A549 (cell line): Measurements from ENCODE around the gene KCTD3. TPM values are rescaled to one million over a fixed set of nuclear protein-coding genes. Genes with fewer than 3 reads are reported as not detected.

ENCODE experiments used
- ATAC-seq, 2 experiments: fragments of 200-7000 bp in 1 of 2; fragments of >200 bp in 1 of 2; cut with Nextera tagmentation in 1 of 2; cut with Tn5 transposase in 1 of 2; 3 replicates each; pipeline versions ENCODE4 v1.8.0 to v1.9.1; 2018 to 2020; ENCODE audit warnings: mild to moderate bottlenecking in 1 of 2, moderate library complexity in 1 of 2
- CTCF ChIA-PET: fragments of 300-600 bp; sonication (Branson Sonifier 250); formaldehyde crosslinking; extraction: SDS; loops from one replicate; lab custom pipeline; 2021; ENCODE audit warnings: antibody characterized with exemption, inconsistent platforms; lab: Yijun Ruan, JAX
- POLR2A ChIA-PET: fragments of 350-600 bp; formaldehyde crosslinking; extraction: SDS; loops from one replicate; lab custom pipeline; 2021; ENCODE audit warnings: antibody characterized with exemption, inconsistent platforms; lab: Yijun Ruan, JAX
- DNase-seq, 2 experiments: peaks; one replicate each; pipeline versions ENCODE4 v3.0.0 to v3.0.0-alpha.2; 2011 to 2016; ENCODE audit warnings: low read depth in 1 of 2, low spot score in 1 of 2
- FAIRE-seq: peaks from 2 replicates; lab custom pipeline; 2011; peaks lifted over from hg19 to GRCh38; lab: Jason Lieb, UNC
- H3K27ac ChIP-seq, 2 experiments: fragments of >200 bp; sonication (Bioruptor Twin); formaldehyde crosslinking; 3 replicates each; pipeline ENCODE4 v1.5.1; 2016 to 2017
- H3K4me1 ChIP-seq: fragments of >200 bp; sonication (Bioruptor Twin); formaldehyde crosslinking; 3 replicates; pipeline ENCODE4 v1.6.1; 2016
- H3K4me2 ChIP-seq: fragments of >200 bp; sonication (Bioruptor Twin); formaldehyde crosslinking; 3 replicates; pipeline ENCODE4 v1.6.1; 2016
- H3K4me3 ChIP-seq: fragments of >200 bp; sonication (Bioruptor Twin); formaldehyde crosslinking; 3 replicates; pipeline ENCODE4 v1.5.1; 2016
- H3K9me3 ChIP-seq: fragments of >200 bp; sonication (Bioruptor Twin); formaldehyde crosslinking; 3 replicates; pipeline ENCODE4 v1.6.1; 2016
- BHLHE40 ChIP-seq: IDR thresholded peaks from 2 replicates; pipeline ENCODE4 v1.6.1; 2012; ENCODE audit warnings: low read depth, low read length, inconsistent platforms
- CEBPB ChIP-seq, 2 experiments: fragments of >200 bp in 1 of 2; sonication (Bioruptor Twin) in 1 of 2; formaldehyde crosslinking in 1 of 2; IDR thresholded peaks; 2 replicates each; pipeline ENCODE4 v1.6.1; 2012 to 2016
- CHD4 ChIP-seq: fragments of 200-600 bp; sonication (generic); IDR thresholded peaks from 2 replicates; pipeline ENCODE4 v1.6.1; 2016; ENCODE audit warnings: antibody characterized with exemption, mild to moderate bottlenecking, borderline replicate concordance
- EHMT2 ChIP-seq: fragments of 200-600 bp; sonication (generic); IDR thresholded peaks from 2 replicates; pipeline ENCODE4 v1.6.1; 2016; ENCODE audit warnings: antibody characterized with exemption, low read depth, mild to moderate bottlenecking, moderate library complexity
- ELK1 ChIP-seq: fragments of 150-350 bp; IDR thresholded peaks from 2 replicates; pipeline ENCODE4 v1.6.1; 2014; ENCODE audit warnings: low read depth, mild to moderate bottlenecking, low read length
- FOSB ChIP-seq: fragments of 250-450 bp; sonication (Bioruptor Pico); IDR thresholded peaks from 2 replicates; pipeline ENCODE4 v1.5.0; 2020; ENCODE audit warnings: mild to moderate bottlenecking, moderate library complexity
- FOXS1 ChIP-seq: fragments of 250-450 bp; sonication (Bioruptor Pico); IDR thresholded peaks from 2 replicates; pipeline ENCODE4 v1.5.0; 2020; ENCODE audit warnings: mild to moderate bottlenecking, moderate library complexity
- HEYL ChIP-seq: fragments of 250-450 bp; sonication (Bioruptor Pico); IDR thresholded peaks from 2 replicates; pipeline ENCODE4 v1.8.0; 2021; ENCODE audit warnings: mild to moderate bottlenecking, moderate library complexity
- HOXA7 ChIP-seq: fragments of 250-450 bp; sonication (Bioruptor Pico); IDR thresholded peaks from 2 replicates; pipeline ENCODE4 v1.5.0; 2020; ENCODE audit warnings: mild to moderate bottlenecking, moderate library complexity
- HOXB13 ChIP-seq: fragments of 250-450 bp; sonication (Bioruptor Pico); IDR thresholded peaks from 2 replicates; pipeline ENCODE4 v1.5.0; 2020; ENCODE audit warnings: low read depth, mild to moderate bottlenecking, moderate library complexity
- MAX ChIP-seq: IDR thresholded peaks from 2 replicates; pipeline ENCODE4 v1.6.1; 2012
- MAZ ChIP-seq: fragments of 150-350 bp; IDR thresholded peaks from 2 replicates; pipeline ENCODE4 v1.6.1; 2014; ENCODE audit warnings: antibody characterized with exemption, low read depth, low read length, borderline replicate concordance
- MYC ChIP-seq: IDR thresholded peaks from 2 replicates; pipeline ENCODE4 v1.6.1; 2012; ENCODE audit warnings: mild to moderate bottlenecking, inconsistent platforms, low read length, improper control_type of control experiment, borderline replicate concordance
- NPAS2 ChIP-seq: fragments of 250-450 bp; sonication (Bioruptor Pico); IDR thresholded peaks from 2 replicates; pipeline ENCODE4 v1.8.0; 2022; ENCODE audit warnings: mild to moderate bottlenecking, moderate library complexity, borderline replicate concordance
- PHF8 ChIP-seq: fragments of 200-600 bp; sonication (generic); IDR thresholded peaks from 2 replicates; pipeline ENCODE4 v1.6.1; 2016; ENCODE audit warnings: low read depth, mild to moderate bottlenecking, antibody characterized with exemption, moderate library complexity, borderline replicate concordance
- POLR2AphosphoS2 ChIP-seq: conservative IDR thresholded peaks from 2 replicates; pipeline ENCODE4 v1.6.1; 2012; ENCODE audit warnings: low read length, improper control_type of control experiment, inconsistent platforms
- RCOR1 ChIP-seq: fragments of 150-350 bp; IDR thresholded peaks from 2 replicates; pipeline ENCODE4 v1.6.1; 2014; ENCODE audit warnings: antibody characterized with exemption, low read length, low read depth
- RNF2 ChIP-seq: fragments of 200-600 bp; sonication (generic); IDR thresholded peaks from 2 replicates; pipeline ENCODE4 v1.6.1; 2016; ENCODE audit warnings: low read depth, mild to moderate bottlenecking, antibody characterized with exemption, moderate library complexity, borderline replicate concordance
- SREBF2 ChIP-seq: fragments of 450-650 bp; IDR thresholded peaks from 2 replicates; pipeline ENCODE4 v1.6.1; 2014; ENCODE audit warnings: mild to moderate bottlenecking, moderate library complexity
- TP53 ChIP-seq: fragments of 250-450 bp; sonication (Bioruptor Pico); IDR thresholded peaks from 2 replicates; pipeline ENCODE4 v1.5.0; 2021; ENCODE audit warnings: mild to moderate bottlenecking, moderate library complexity
- WGBS: methylation state at CpG from one replicate; pipeline ENCODE4 v1.1.6; 2017; ENCODE audit errors: missing lambda C conversion rate; 5-methylcytosine and 5-hydroxymethylcytosine counted together
- polyA plus RNA-seq, 4 experiments: library from polyadenylated mRNA; depleted of rRNA in 3 of 4; stranded (reverse); fragments of >200 nt; fragmentation: RNase III in 1 of 4; extraction: RNeasy Plus Mini Kit Qiagen cat#74134 plus additional on column Dnase treatment in 1 of 4; gene quantifications; 2 replicates in 3 of 4; 3 replicates in 1 of 4; pipeline ENCODE4 v1.2.3, GENCODE V29; 2011 to 2017

KCTD3 gene
- polyA plus RNA-seq, 2 of the 4 experiments (the other 2 are of a cell fraction): 33.0 to 69.4 TPM

GRCh38 chr1:215589650-215590435 is 22.7 kb downstream of the KCTD3 start:
- ChIA-PET POLR2A (interaction anchor here (1.2 kb wide), 1 partner anchor 23 kb away, joined by 3 read pairs; the partner anchor contains the start of gene KCTD3), CTCF (no interaction called here)
- Histone ChIP-seq H3K4me3 (no peak overlapping the region), H3K4me1 (peaks cover 7% of the 10 kb centered on the region), H3K4me2 (no peak overlapping the region), H3K27ac (no peak overlapping the region), H3K9me3 (no peaks in the 10 kb centered on the region)
- WGBS: 81% methylated on average over 4 of the region's 4 CpGs
- ATAC-seq (no peak), FAIRE-seq (no peak), DNase-seq (no peak)
- TF ChIP-seq SREBF2: no peak
- no peak for TF ChIP-seq CHD4
- TF ChIP-seq, all 56 proteins: peak for 0

- no peak for DNase-seq
- Histone ChIP-seq H3K9me3 (no peaks in the 10 kb centered on the region), H3K27ac (no peak overlapping the region)
- WGBS: 90% methylated on average over 4 of the region's 4 CpGs
- ATAC-seq: no peak
- no peak for TF ChIP-seq NPAS2 (CRISPR knock-in tag)
- TF ChIP-seq, all 56 proteins: peak for 0
- CTCF ChIA-PET: no interaction called here
- Histone ChIP-seq H3K4me3 (no peak overlapping the region), H3K4me1 (peaks cover 12% of the 10 kb centered on the region), H3K4me2 (no peak overlapping the region)
- FAIRE-seq: no peak
- POLR2A ChIA-PET: interaction anchor here (1.2 kb wide), 1 partner anchor 24 kb away, joined by 3 read pairs; the partner anchor contains the start of gene KCTD3
These were observed 23.8 kb downstream of the KCTD3 start for GRCh38 chr1:215590779-215591491.

GRCh38 chr1:215594640-215595039 is 27.5 kb downstream of the KCTD3 start:
- Histone ChIP-seq H3K4me2 (no peak overlapping the region), H3K27ac (no peak overlapping the region), H3K4me1 (peaks cover 12% of the 10 kb centered on the region), H3K9me3 (no peaks in the 10 kb centered on the region), H3K4me3 (no peak overlapping the region)
- DNase-seq (no peak), FAIRE-seq (no peak), ATAC-seq (no peak)
- 85% methylated on average over 3 of the region's 3 CpGs for WGBS
- TF ChIP-seq HOXA7 (CRISPR knock-in tag): no peak
- ChIA-PET CTCF (no interaction called here), POLR2A (no interaction called here)

- Histone ChIP-seq H3K4me3 (no peak overlapping the region), H3K4me2 (no peak overlapping the region)
- DNase-seq: no peak
- TF ChIP-seq MYC: no peak
- no peak for TF ChIP-seq FOSB (CRISPR knock-in tag)
- no peak for TF ChIP-seq EHMT2
- no peak for TF ChIP-seq POLR2AphosphoS2
- no peak for TF ChIP-seq BHLHE40
- no peak for TF ChIP-seq HOXB13 (CRISPR knock-in tag)
- no peak for TF ChIP-seq CHD4
- TF ChIP-seq RNF2: no peak
- no peak for TF ChIP-seq CEBPB (IDR thresholded peaks at IDR 0.05)
- TF ChIP-seq ELK1: no peak
- no peak for TF ChIP-seq TP53 (CRISPR knock-in tag)
- TF ChIP-seq MAZ: no peak
- TF ChIP-seq FOXS1 (CRISPR knock-in tag): no peak
- no peak for TF ChIP-seq PHF8
- no peak for TF ChIP-seq MAX
- TF ChIP-seq HEYL (CRISPR knock-in tag): no peak
- no peak for TF ChIP-seq RCOR1
- TF ChIP-seq, all 56 proteins: peak for 0
- WGBS: 75% methylated on average over 2 of the region's 2 CpGs
- ChIA-PET POLR2A (no interaction called here), CTCF (no interaction called here)
- FAIRE-seq (peak; percentile 7), ATAC-seq (no peak)
- Histone ChIP-seq H3K4me1 (peaks cover 12% of the 10 kb centered on the region), H3K27ac (no peak overlapping the region), H3K9me3 (no peaks in the 10 kb centered on the region)
These were observed 28.1 kb downstream of the KCTD3 start for GRCh38 chr1:215595231-215595630.
